GM12873 (cell line): ENCODE results near the gene ING3.

ENCODE experiments used
- CTCF ChIP-seq: IDR thresholded peaks from 2 replicates; pipeline ENCODE4 v1.5.1; 2012; ENCODE audit warnings: low read depth, mild to moderate bottlenecking, moderate library complexity, low read length, control low read depth; ENCODE audit not compliant: insufficient read depth; ENCODE audit errors: missing control alignments

Gene ING3

DNA sequence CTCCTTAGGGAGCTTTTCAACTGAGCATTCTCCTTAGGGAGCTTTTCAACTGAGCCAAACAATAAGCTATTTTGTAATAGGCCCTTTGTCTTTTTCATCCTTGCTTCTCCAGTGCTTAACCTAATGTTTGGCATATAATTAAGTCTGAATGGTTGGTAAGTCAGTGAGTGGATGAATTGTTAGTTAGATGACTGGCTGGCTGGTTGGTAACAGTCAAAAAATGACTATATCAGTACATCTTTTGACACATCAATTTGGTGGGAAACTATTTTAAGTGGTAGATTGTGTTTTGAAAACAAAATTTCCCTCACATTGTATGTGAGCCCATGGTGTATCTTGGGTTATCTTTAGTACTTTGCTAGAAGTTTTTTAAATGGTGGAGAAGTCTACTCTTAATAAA, 16.4 kb downstream of the ING3 start:
- no peak for TF ChIP-seq CTCF

DNA sequence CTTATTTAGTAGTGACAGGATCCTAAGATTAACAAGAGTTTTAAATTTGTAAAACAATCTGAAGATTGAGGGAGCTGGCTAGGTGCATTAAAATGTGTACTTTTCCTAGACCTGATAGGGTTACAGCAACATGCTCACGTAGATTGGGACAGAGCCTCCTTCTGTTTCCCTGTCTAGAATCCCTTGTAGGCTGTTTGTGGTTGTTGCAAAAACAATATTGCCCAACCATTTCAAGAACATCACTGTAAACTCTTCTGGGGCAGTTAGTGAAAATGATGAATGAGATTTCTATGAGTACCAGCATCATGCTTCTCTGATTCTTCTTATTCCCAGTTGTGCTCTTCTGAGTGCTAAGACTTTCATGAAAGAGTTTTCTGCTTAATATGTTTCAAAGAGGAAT, 23.3 kb downstream of the ING3 start:
- TF ChIP-seq CTCF = no peak

GRCh38 chr7:120979765-120980499, 29.4 kb downstream of the ING3 start:
- TF ChIP-seq CTCF = no peak

- no peak for TF ChIP-seq CTCF
Observed at GRCh38 chr7:120981117-120981516, 30.5 kb downstream of the ING3 start.

DNA sequence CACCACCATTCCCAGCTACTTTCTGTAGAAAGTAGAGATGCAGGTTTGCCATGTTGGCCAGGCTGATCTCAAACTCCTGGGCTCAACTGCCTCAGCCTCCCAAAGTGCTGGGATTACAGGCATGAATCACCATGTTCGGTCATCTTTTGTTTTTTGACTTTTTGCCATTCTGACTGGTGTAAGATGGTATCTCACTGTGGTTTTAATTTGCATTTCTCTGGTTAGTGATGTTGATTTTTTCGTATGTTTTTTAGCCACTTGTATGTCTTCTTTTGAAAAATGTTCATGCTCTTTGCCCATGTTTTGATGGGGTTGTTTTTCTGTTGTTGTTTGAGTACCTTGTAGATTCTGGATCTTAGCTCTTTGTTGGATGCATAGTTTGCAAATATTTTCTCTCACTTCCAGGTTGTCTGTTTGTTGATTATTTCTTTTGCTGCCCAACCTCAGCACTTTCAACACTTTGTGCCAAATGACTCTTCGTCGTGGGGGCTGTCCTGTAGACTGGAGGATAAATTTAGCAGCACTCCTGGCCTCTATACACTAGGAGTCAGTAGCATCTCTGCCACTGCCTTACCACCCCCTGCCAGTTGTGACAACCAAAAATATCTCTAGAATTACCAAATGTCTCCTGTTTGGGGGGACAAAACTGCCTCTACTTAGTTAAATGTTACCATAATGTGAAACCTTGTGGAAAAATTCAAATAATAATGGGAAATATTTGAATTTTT, 31.5 kb downstream of the ING3 start:
- no peak for TF ChIP-seq CTCF

- no peak for TF ChIP-seq CTCF
Observed at GRCh38 chr7:120984406-120984805, 33.8 kb downstream of the ING3 start.

- TF ChIP-seq CTCF = no peak
Observed at GRCh38 chr7:120985130-120985758, 34.7 kb downstream of the ING3 start.
